ENCODE data around the gene C2CD3. TPM values are rescaled to one million over a fixed set of nuclear protein-coding genes. Genes with fewer than 3 reads are reported as not detected.

C2CD3 gene
- total and polyA plus RNA-seq, 4 donors = 3.1 to 14.5 (median 6.7) TPM

DNA sequence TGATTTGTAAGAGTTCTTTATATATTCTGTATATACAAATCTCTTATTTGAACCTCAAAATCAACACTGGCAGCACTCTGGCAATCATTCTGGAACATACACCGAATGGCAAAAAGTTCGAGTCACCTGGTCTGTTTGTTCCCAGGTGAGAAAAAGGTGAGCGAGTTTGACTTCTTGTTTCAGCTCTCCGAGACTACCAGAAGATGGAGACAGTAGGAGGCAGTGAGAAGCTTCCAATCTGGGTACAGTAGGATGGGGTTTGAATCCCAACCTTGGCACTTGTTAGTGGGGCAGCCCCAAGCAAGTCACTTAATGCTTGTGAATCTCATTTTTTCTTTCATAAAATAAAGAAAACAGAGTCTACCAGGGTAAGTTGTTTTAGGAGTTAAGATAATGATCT lies 76.4 kb downstream of the C2CD3 start:
- H3K4me3 ChIP-seq (ENCODE audit: low read depth in 1 of 3, low read length in 3 of 3) = no peak overlapping the region
- H3K27me3 ChIP-seq (ENCODE audit: control insufficient read depth in 4 of 4, insufficient read depth in 4 of 4, low read length in 3 of 4) = no peaks in the 10 kb centered on the region
- no peak overlapping the region for H3K27ac ChIP-seq (ENCODE audit: low read depth in 1 of 2, low read length in 2 of 2)
- no peaks in the 10 kb centered on the region for H3K4me1 ChIP-seq (ENCODE audit: control insufficient read depth in 4 of 4, insufficient read depth in 4 of 4, low read length in 3 of 4)
- 97% methylated on average over 4 of the region's 4 CpGs for WGBS
- TF ChIP-seq REST (IDR thresholded peaks at IDR 0.05) (no peak), RAD21 (IDR thresholded peaks at IDR 0.05) (no peak), FOXA1 (IDR thresholded peaks at IDR 0.05) (no peak), SP1 (IDR thresholded peaks at IDR 0.05) (no peak), YY1 (IDR thresholded peaks at IDR 0.05) (no peak), HNF4G (IDR thresholded peaks at IDR 0.05) (no peak), GABPA (IDR thresholded peaks at IDR 0.05 in 1 of 2, conservative IDR thresholded peaks at IDR 0.05 in 1 of 2) (no peak), FOXA2 (IDR thresholded peaks at IDR 0.05) (no peak), HNF4A (conservative IDR thresholded peaks at IDR 0.05) (no peak), ZBTB33 (IDR thresholded peaks at IDR 0.05) (no peak), RXRA (IDR thresholded peaks at IDR 0.05) (no peak), EGR1 (IDR thresholded peaks at IDR 0.05; ENCODE audit: low read depth in 2 of 2) (no peak), MAX (IDR thresholded peaks at IDR 0.05) (no peak), NR2F2 (IDR thresholded peaks at IDR 0.05) (no peak), TAF1 (conservative IDR thresholded peaks at IDR 0.05) (no peak), JUND (IDR thresholded peaks at IDR 0.05) (no peak)
- TF ChIP-seq, protein P1, sequence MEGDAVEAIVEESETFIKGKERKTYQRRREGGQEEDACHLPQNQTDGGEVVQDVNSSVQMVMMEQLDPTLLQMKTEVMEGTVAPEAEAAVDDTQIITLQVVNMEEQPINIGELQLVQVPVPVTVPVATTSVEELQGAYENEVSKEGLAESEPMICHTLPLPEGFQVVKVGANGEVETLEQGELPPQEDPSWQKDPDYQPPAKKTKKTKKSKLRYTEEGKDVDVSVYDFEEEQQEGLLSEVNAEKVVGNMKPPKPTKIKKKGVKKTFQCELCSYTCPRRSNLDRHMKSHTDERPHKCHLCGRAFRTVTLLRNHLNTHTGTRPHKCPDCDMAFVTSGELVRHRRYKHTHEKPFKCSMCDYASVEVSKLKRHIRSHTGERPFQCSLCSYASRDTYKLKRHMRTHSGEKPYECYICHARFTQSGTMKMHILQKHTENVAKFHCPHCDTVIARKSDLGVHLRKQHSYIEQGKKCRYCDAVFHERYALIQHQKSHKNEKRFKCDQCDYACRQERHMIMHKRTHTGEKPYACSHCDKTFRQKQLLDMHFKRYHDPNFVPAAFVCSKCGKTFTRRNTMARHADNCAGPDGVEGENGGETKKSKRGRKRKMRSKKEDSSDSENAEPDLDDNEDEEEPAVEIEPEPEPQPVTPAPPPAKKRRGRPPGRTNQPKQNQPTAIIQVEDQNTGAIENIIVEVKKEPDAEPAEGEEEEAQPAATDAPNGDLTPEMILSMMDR (IDR thresholded peaks at IDR 0.05; ENCODE audit: low read depth, low read length, missing input control) = no peak
- TF ChIP-seq, protein P2, sequence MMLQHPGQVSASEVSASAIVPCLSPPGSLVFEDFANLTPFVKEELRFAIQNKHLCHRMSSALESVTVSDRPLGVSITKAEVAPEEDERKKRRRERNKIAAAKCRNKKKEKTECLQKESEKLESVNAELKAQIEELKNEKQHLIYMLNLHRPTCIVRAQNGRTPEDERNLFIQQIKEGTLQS (IDR thresholded peaks at IDR 0.05) = no peak
- H3K36me3 ChIP-seq (ENCODE audit: control insufficient read depth in 4 of 4, insufficient read depth in 3 of 4, low read depth in 1 of 4, low read length in 3 of 4) = peaks cover 5 to 32% (median 25%) of the 10 kb centered on the region in 4 donors
- DNase-seq (ENCODE audit: low spot score) = no peak
- no peak overlapping the region for H3K9ac ChIP-seq (ENCODE audit: low read depth in 1 of 2, low read length in 2 of 2)
- H3K9me3 ChIP-seq (ENCODE audit: control insufficient read depth in 4 of 4, low read length in 3 of 4) = no peaks in the 10 kb centered on the region

All from liver (tissue), 9 donors.